GM12873 (cell line): ENCODE data around the gene WFDC1.

ENCODE experiments used
- CTCF ChIP-seq: IDR thresholded peaks from 2 replicates; pipeline ENCODE4 v1.5.1; 2012; ENCODE audit warnings: low read depth, mild to moderate bottlenecking, moderate library complexity, low read length, control low read depth; ENCODE audit not compliant: insufficient read depth; ENCODE audit errors: missing control alignments

WFDC1 gene

GRCh38 chr16:84349862-84350684 lies 55.4 kb downstream of the WFDC1 start:
- TF ChIP-seq CTCF = no peak

GRCh38 chr16:84350685-84351400 lies 56.2 kb downstream of the WFDC1 start:
- no peak for TF ChIP-seq CTCF

GRCh38 chr16:84351630-84352029 lies 57.0 kb downstream of the WFDC1 start:
- no peak for TF ChIP-seq CTCF

- TF ChIP-seq CTCF = no peak
Observed at GRCh38 chr16:84354306-84354705, 59.6 kb downstream of the WFDC1 start.

GRCh38 chr16:84355149-84355548 lies 60.5 kb downstream of the WFDC1 start:
- no peak for TF ChIP-seq CTCF

- no peak for TF ChIP-seq CTCF
Observed at GRCh38 chr16:84356176-84356575, 61.5 kb downstream of the WFDC1 start.

- TF ChIP-seq CTCF = no peak
Observed at GRCh38 chr16:84356591-84357116, 62.0 kb downstream of the WFDC1 start.
